Activated CD8-positive, alpha-beta memory T cell treated with anti-CD3 and anti-CD28 coated beads, Interleukin-2, amount 50 U/mL, for 4 hours (primary cell): ENCODE results near the gene CD163.
"Not testable (repeated sequence)": the region's sequence is repeated elsewhere in the genome, so short reads cannot be mapped to it uniquely, and the experiment has no call there.

ENCODE experiments used
- DNase-seq: peaks from one replicate; pipeline ENCODE4 v3.0.0-alpha.2; 2020

The CD163 gene

GRCh38 chr12:7448099-7448498 lies 55.5 kb downstream of the CD163 start:
- no peak for DNase-seq

GRCh38 chr12:7444537-7444936 lies 59.0 kb downstream of the CD163 start:
- DNase-seq = no peak

DNA sequence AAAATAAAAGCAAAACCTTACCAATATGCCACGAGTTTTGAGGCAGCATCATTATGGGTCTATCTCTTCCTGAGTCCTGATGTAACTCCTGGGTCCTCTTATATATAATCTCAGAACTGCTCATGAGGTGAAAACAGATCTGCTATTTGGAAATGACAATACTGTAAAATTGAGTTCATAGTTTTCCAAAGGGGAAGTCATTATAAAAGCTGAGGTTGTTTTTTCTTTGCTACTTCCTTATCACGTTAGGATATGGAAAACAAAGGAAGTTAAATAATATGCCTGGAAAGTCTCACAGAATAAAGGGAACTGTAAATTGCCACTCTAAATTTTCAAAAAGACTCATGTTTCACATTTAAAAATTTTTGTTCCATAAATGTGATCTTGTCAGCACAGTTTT lies 59.5 kb downstream of the CD163 start, which contains the start of gene CD163L1:
Gene CD163L1 (minus strand): TSS at position 78 of the 400 bp plus-strand sequence. CDS start 26 bp downstream, at position 52.
- DNase-seq = no peak

DNA sequence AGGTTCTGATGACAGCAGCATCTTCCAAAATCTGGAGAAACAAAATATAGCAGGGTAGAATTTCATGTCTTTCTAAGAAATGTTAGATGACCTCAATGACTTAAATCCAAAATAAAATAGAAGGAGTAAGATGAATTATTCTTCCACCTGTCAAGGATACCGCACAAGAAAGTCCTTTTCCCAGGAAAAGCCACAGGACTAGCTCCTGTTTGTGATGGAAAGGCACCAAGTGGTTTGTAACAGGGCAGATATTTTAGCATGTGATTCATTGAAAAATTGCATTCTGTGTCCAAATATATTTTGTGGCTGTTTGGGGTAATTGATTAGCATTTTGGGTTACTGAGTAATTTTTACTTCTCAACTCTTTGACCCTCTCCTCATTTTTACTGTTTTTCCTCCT lies 62.4 kb downstream of the CD163 start:
- no peak for DNase-seq

DNA sequence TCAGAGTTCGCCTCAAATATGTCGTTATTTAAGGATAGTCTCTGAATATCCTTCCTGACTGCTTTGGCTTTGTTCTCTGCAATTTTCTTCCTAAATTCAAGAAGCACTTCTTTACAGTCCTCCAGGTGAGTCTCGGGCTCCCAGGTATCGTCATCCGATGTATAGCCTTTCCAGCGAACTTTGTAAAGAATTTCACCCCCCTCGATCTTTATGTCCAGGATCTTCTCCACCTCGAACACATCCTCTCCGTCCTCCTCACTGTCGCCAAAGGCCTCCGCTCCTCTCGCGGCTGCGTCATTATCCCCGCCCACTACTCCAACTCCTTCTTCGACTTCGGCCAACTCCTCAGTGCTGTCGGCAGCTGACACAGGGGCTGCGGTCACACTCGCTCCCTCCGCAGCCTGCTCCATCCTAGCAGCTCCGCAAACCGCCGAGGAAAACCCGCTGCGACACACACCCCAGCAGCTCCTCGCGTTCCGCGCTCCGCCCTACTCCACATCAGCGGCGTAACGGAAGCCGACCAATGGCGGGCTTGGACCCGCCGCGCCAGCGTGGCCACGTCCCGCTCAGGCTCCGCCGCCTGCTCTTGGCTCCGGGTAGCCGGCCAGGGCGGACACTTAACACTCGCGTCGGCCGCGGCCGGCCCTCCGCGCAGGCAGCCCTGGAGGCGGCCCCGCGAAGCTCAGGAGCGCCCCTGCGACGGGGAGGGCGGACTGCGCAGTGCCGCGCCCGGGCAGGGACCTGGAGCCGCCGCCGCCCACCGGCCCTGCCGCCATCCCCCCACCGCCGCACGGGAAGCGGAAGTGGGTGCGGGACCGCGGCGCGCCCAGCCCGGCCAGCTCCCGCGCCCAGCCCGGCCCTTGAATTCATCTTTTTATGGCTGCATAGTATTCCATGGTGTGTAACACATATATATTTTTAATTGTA lies 63.7 kb downstream of the CD163 start:
- DNase-seq = peak; percentile 44

DNA sequence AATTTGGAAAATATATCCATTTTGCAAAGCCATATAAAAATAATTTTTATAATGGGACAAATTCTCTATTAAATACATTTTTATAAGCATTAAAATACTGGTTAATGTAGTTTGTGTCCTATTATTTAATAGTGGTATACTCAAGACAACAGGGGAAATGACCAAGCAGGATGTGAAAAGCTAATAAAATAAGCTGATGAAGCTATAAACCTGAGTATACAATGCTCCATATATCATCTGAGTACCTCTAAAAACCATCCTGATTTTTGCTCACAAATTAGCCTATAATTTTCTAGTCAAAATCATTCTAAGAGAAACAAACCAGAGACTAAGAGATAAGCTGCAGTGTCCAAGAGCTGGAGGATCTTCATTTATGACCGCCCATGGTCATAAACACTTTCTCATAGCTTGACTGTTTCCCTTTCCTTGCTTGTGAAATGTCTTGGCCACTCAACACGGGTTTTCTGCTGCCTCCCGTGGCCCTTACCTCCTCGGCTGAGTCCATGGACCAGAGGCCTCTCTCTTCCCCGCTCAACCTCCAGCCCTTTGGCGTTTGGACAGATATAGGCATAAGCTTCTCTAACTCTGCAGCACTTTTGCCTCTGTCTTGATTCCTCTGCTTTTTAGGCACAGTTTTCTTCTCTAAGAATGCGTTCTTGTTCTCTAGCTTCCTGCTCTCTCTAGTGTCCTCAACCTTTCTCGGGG lies 65.1 kb downstream of the CD163 start:
- not testable (repeated sequence) for DNase-seq

- not testable (repeated sequence) for DNase-seq
These were observed 66.1 kb downstream of the CD163 start for GRCh38 chr12:7437494-7437893.

DNA sequence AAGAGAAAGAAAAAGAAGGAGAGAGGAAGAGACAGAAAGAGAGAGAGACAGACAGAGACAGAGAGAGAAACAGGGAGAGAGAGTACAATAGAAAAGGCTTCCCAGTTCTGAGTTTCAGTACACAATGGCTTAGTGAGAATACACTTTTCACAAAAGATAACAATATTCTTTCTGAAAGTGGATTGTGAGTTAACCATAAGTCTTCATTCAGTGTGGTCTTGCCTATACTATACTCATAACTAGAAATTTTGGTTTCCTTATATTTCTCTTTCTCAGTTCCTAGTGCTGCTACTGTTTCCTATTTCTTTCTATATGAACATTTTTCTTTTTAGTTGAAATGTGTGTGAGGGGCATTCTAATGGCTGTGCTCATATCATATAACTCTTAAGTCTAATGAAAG lies 68.9 kb downstream of the CD163 start:
- DNase-seq = no peak

GRCh38 chr12:7433276-7433822 lies 70.2 kb downstream of the CD163 start:
- no peak for DNase-seq

DNA sequence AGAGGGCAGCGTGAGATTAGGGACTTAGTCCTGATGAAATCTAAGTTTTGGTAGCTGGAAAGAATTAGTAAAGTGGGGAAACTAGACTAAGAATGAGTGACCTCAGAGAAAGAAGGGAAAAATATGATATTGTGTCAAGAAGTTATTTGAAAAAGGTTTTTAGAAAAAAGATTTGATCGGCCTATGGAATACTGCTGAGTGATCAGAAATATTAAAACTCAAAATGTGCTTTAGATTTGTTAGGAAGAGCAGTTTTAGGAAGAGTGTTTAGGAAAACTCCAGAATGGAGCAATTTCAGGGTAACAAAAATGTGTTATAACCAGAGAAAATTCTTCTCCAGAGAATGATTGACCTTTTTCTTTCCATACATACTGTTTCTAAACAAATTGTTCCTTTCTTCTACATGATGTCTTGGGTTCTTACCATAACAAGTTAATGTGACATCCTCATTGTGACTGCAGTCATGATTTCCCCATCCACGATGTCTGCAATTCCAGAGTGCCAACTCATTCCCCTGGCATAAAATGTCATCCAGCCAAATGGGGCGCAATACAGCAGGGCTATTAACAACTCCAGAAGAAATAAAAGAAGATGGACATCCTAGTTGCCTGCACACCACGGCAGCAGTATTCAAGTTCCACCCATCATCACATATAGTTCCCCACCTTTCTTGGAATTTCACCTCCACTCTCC lies 71.4 kb downstream of the CD163 start:
- no peak for DNase-seq
